Hindlimb muscle (tissue), 1 donor: ENCODE results near the gene WFDC2. TPM values are rescaled to one million over a fixed set of nuclear protein-coding genes. Genes with fewer than 3 reads are reported as not detected.
A peak's percentile ranks its signal among the peaks of the same experiment; 100 is the strongest.
"Not testable (repeated sequence)": the region's sequence is repeated elsewhere in the genome, so short reads cannot be mapped to it uniquely, and the experiment has no call there.

Source experiments
- DNase-seq: peaks from one replicate; pipeline ENCODE4 v3.0.0-alpha.2; 2013
- polyA plus RNA-seq: library from polyadenylated mRNA; unstranded; fragments of 120-200 nt; gene quantifications from one replicate; pipeline ENCODE4 v1.2.1, GENCODE V29; 2013; ENCODE audit not compliant: insufficient read length

The WFDC2 gene
- polyA plus RNA-seq, 1 donor = not detected

DNA sequence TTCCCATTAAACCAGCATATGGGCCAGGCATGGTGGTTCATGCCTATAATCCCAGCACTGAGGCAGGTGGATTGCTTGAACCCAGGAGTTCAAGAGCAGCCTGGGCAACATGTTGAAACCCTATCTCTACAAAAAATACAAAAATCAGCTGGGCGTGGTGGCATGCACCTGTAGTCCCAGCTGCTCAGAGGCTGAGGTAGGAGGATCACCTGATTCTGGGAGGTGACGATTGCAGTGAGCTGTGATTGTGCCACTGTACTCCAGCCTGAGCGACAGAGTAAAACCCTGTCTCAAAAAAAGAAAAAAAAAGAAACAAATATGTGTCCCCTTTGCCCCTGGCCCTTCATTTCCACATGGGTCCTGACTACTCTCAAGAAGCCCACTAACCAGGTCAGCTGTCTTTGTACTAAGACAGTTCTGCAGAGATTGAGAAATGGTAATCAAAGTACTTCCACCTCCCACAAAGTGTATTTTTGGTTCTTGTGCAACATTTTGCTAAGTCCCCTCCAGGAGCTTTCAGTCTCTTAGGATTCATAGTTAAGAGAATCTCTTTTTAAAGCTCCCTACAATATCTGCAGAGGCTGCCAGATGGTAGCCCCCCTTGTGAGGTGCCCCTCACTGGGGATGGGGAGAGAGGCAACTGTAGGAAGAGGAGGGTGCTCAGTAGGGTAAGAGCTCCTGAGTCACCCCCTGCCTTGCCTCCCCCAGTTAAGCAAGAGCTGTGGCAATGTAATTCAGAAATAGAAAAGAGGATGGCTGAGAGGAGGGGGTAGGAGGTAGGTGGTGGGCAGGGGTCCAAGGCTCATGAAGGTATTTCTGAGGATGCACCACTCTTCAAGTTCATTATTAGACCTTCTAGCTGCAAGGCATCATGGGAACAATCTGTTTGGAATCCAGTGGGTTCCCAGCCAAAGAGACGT lies 16.5 kb upstream of the WFDC2 start:
- DNase-seq = no peak

DNA sequence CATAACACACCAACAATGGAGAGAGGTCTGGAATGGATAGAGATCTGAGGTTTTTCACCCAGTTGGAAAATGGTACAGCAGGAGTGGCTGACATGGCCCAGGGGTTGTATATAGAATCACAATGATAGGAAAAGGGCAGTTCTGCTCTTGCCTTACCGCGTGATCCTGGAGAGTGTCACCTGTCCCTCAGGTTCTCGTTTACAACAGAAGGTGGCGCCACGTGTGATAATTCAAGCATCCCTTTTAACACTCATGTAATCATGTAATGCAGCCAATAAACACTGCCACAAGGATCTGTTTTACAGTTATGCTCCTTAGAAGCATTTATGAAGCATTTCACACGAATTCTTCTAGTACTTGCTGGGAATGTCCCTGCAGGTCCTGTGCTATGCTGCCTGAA lies 12.9 kb upstream of the WFDC2 start:
- DNase-seq = no peak

DNA sequence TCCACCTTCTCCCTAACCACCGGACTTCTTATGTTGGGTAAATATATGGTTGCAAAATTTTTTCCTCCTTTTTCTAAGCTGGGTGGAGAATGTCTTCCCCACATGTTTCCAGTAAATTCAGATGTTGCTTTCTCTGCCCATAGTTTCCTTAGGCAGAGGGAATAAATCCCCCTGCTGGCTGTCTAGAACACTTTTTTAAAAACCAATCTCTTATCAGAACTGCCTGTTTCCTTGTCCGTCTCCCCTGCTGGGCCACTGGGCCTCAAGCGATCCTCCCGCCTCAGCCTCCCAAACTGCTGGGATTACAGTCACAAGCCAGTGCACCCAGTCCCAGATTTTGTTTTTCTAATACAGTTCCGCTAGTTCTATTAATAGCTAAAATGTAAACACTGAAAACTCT lies 9.9 kb upstream of the WFDC2 start:
- DNase-seq = no peak

DNA sequence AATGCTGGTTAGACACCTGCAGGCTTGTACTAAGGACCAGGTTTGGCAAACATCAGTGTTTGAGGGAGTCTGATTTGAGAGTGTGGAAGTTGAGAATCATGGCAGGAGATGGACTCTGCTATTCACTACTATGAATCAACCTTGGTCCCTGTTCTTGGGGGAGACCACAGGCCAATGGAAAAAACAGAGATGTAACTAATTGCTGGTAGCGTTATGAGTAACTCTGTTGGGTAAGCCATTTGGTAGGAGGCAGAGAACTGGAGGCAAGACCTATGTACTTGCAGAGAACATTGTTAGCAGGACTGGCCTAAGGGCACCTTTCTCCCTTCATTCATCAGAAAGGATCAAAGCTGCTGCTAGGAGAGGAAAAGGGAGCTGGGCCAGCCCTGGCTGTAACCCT lies 8.3 kb upstream of the WFDC2 start:
- no peak for DNase-seq

DNA sequence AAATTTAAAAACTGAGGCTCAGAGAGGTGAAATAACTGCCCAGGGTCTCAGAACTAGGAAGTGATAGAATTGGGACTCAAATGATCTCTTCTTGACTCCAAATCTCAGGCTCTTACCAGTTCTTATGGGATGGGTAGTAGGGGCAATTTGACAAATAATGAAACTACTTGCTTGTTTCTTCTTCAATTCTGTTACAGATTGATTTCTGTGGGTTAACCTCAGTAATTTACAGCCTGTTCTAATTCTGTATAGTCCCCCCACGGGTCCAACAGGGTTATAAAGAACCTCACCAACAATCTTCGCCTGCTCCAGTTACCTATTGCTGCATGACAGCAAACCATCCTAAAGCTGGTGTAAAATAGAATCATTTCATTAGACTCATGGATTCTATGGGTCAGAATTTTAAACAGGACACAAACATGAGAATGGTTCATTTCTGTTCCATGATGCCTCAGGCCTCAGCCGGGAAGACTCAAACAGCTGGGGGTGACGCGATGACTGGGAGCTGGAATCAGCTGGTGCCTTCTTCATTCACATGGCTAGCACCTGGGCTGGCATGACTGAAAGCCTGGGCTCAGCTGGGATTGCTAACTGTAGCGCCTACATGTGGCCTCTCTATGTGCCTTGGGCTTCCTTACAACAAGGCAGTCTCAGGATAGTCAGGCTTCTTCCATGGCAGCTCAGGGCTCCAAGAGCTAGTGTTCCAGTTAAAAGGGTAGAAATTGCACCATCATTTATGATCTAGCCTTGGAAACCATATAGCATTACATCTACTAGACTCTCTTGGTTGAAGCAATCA lies 6.6 kb upstream of the WFDC2 start:
- DNase-seq = no peak

DNA sequence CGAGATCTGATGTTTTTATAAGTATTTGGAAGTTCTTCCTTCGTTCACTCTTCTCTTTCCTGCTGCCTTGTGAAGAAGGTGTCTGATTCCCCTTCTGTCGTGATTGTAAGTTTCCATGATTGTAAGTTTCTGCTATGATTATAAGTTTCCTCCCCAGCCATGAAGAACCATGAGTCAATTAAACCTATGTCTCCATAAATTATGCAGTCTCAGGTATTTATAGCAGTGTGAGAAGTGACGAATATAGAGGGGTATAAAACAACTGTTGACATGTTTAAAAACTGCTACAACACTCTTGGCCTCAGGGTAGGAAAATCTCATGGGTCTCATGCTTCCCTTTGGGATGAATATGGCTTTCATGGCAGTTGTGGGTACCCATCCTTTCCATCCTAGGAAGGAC lies 5.8 kb upstream of the WFDC2 start:
- DNase-seq = no peak

DNA sequence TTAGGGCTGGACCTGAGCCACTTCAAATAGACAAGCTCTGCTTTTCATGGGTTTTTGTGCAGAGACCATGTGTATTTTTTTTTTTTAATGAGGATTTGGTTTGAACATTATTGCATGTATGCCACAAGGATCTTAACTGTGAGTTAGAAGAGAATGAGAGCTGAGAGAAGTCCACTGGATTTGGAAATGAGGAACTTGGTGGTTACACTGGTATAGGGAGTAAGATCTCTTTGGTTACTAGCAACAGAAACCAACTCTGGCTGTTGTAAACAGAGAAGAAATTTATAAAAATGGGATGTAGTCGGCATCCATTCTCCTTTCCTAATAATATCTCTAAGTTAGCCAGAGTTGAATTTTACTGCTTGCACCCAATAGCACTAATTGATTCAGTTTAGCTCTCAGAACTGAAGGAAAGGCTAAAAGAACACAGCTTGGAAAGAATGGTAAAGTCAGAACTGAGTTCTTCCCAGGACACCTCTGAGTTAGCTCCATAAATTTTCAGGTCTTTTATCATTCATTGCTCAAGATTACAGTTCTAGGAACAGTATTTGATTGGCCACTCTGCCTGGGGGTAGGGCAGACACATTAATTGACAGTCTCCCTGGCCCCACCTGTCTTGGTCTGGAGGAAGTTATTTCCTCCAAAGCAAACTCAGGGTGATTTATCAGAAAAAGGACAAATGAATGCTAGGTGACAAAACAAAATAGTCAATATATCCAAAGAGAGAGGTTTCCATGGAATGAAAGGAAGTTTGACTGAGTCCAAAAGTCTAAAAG lies 3.9 kb upstream of the WFDC2 start:
- DNase-seq = no peak

DNA sequence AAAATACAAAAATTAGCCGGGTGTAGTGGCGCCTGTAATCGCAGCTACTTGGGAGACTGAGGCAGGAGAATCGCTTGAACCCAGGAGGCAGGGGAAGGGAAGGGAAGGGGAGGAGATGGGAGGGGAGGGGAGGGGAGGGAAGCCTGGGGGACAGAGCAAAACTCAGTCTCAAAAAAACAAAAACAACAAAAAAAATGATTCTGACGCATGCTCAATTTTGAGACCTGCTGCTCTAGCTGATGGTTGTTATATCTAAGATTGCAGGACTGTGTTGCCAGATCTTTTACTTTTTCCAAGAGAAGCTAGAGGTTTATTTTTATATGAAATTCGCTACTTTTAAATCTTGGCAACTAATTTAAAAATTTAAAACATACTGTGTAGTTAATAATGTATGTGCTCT lies 2.4 kb upstream of the WFDC2 start:
- DNase-seq = no peak

DNA sequence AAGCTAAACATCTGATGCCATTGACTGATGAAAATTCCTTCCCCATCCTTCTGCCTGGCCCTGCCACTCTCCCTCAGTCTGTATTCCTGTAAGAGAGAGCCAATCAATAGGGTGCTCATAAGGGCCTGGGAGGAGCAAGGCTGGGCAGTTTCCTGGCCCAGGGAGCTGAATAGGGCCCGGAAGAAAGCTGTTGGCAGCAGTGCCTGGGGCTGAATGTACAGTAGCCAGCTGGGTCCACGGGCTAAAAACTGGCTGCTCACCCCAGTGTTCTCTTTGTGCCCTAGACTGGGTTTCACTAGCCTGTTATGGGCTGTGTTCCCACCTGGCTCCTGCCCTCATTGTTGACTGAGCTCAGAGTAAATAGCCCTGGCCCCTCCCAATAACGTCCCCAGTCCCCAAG lies 1.7 kb upstream of the WFDC2 start:
- no peak for DNase-seq

DNA sequence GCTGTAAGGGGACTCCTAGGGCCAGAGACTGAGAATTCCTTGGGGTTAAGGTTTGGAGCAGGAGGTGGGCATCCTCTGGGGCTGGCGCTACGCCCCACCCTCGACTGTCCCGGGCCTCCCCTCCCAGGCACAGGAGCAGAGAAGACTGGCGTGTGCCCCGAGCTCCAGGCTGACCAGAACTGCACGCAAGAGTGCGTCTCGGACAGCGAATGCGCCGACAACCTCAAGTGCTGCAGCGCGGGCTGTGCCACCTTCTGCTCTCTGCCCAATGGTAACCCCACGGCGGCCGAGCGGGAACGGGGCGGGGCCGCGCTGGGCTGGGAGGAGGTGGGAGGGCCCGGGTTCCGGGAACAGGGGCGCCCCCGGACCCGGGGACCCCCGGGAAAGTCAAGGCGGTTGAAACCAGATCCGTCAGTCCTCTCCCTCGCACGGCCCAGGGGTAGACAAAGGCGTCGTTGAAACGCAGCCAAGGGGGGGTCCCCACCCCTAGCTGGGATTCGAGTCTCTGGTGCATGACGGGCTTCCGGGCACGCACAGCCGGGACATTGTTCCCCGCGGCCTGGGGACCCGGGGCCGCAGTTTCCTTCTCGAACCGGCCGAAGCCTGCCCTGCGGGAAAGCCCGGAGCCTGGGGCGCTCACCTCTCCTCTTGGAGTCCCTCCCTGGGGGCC lies 844 bp downstream of the WFDC2 start:
- peak; percentile 22 for DNase-seq

DNA sequence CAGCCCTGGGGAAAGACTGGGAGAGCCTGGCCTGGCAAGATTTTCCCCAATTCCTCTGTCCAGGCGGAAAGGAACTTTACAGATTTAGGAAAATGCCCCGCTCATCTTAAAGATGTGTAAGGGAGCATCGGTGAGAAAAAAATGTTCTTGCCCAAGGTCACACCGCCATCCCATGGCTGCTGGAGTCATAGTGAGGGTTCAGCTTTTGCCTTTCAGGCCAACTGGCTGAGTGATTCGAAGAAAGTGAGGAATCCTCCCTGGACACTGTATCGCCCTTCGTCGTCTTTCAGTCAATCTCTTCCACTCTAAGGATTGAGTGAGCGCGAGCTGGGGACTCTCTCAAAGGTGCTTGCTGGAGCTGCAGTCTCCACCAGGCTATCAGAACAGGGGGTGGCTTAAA lies 1.4 kb downstream of the WFDC2 start:
- DNase-seq = no peak

DNA sequence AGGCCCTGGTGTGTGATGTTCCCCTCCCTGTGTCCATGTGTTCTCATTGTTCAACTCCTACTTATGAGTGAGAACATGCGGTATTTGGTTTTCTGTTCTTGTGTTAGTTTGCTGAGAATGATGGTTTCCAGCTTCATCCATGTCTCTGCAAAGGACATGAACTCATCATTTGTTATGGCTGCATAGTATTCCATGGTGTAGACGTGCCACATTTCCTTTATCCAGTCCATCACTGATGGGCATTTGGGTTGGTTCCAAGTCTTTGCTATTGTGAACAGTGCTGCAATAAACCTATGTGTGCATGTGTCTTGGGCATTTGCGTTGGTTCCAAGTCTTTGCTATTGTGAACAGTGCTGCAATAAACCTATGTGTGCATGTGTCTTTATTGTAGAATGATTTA lies 2.7 kb downstream of the WFDC2 start:
- not testable (repeated sequence) for DNase-seq

DNA sequence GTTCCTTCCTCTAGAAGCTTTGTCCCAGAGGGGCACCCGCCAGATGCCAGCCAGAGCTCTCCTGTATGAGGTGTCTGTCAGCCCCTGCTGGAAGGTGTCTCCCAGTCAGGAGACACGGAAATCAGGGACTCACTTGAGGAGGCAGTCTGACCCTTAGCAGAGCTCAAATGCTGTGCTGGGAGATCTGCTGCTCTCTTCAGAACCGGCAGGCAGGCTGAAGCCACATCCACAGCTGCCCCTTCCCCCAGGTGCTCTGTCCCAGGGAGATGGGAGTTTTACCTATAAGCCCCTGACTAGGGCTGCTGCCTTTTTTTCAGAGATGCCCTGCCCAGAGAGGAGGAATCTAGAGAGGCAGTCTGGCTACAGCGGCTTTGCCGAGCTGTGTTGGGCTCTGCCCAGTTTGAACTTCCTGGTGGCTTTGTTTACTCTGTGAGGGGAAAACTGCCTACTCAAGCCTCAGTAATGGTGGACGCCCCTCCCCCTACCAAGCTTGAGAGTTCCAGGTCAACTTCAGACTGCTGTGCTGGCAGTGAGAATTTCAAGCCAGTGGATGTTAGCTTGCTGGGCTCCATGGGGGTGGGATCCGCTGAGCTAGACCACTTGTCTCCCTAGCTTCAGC lies 8.1 kb downstream of the WFDC2 start:
- not testable (repeated sequence) for DNase-seq

DNA sequence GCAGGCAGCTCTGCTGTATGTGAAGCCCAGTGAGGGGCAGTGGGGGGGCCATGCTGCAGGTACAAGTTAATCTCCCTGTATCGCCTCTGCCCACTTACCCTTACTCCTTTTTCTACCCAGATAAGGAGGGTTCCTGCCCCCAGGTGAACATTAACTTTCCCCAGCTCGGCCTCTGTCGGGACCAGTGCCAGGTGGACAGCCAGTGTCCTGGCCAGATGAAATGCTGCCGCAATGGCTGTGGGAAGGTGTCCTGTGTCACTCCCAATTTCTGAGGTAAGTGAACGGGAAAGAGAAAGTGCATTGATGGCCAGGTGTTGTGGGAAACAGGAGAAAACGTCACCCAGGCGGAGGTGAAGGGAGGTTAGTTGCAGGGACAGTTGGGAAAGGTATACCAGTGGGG lies 10.3 kb downstream of the WFDC2 start:
- no peak for DNase-seq

DNA sequence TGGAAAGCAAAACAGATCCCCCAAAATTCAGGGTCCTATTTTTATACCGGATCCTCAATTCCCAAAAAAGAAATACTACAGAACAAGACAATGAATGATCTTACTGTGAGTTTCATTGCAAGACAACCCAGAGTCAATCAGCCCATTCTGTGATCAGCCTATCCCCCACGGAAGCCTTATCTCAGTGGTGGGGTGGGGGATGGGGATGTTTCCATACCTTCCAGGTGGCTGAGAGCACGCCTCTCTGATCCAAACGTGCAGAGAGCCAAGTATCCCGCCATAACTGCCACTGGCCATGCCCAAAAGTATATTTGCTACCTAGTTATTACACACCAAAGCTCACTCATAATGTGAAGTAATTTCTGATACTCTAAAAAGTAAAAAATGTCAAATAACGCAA lies 15.1 kb downstream of the WFDC2 start:
- no peak for DNase-seq

DNA sequence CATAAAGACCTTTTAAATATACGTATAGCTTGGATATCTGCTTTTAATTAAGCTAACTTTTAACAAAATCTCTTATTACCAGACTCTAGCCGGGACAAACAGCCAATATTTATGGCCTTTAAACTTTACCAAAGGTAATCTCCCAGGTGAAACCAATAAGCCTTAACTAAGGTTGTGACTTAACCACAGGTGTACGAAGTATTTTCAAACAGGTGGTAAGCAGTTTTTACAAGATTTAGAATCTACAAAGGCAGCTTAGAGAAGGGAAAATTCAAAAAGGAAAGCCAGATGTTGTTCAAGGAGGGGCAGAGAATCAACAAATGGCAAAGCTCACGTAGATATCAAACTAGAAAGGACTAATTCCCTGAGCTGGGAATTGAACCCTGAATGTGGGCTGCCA lies 15.8 kb downstream of the WFDC2 start:
- no peak for DNase-seq

DNA sequence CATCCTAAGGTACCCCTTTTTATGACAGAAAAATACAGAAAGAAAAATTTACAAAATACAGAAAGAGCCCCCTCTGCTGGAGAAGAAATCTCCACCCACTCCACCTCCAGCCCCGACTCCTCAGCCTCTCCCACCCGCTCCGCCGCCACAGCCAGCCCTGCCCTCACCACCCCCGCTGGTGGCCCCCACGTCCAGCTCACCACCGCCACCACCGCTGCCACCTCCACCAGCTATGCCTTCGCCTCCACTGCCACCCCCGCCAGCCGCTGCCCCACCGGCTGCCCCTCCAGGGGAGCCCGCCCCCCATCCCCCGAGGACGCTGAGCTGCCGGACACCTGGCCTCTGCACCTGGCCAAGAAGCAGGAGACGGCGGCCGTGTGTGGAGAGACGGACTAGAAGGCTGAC lies 17.7 kb downstream of the WFDC2 start:
- DNase-seq = no peak

DNA sequence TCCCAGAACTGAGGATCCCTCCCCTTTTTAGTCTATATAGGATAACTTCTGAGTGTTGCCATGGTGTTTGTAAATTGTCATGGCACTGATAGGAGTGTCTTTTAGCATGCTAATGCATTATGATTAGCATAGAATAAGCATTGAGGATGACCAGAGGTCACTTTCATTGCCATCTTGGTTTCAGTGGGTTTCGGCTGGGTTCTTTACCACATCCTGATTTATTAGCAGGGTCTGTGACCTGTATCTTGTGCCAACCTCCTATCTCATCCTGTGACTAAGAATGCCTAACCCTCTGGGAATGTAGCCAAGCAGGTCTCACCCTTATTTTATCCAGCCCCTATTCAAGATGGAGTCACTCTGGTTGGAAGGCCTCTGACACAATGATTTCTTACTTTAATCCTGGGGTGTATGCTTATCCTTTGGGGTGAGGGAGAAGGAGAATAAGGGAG lies 19.6 kb downstream of the WFDC2 start:
- no peak for DNase-seq

DNA sequence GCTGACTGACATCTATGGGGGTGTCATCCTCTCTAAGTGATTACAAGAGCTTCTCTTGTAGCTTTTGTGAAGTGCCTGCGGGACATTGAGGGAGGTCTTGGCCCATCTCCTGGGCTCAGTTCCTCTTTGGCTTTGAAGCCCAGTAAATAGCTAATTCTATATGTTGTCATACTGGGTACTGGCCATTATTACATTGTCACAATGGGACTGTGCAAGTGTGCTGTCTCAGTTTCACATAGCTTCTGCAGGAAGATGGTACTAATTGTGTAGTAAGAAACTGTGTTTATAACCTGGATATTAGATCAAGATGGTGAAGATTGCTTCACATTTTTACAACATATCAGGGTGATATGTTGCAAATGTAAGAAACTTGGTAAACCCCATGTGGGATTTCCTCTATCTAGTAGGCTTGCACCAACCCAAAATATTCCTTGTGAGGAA lies 26.0 kb downstream of the WFDC2 start:
- DNase-seq = no peak

DNA sequence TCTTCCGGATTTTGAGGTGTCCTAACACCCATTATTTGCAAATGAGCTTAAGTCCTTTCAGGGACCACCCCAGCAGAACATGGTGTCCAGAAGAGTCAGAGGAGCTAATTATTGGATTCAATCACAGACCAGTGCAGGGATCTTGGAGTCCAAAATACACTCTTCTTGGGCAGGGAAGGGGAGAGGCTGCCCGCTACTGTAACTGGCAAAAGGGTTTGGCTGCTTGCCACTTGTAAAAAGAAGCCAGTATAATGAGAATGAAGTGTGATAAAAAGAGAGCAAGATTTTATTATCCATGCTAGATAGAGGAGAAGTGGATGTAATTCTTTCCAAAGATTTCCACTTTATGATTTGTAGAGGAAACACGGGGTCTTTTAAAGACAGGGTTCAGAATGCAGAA lies 26.6 kb downstream of the WFDC2 start:
- no peak for DNase-seq

DNA sequence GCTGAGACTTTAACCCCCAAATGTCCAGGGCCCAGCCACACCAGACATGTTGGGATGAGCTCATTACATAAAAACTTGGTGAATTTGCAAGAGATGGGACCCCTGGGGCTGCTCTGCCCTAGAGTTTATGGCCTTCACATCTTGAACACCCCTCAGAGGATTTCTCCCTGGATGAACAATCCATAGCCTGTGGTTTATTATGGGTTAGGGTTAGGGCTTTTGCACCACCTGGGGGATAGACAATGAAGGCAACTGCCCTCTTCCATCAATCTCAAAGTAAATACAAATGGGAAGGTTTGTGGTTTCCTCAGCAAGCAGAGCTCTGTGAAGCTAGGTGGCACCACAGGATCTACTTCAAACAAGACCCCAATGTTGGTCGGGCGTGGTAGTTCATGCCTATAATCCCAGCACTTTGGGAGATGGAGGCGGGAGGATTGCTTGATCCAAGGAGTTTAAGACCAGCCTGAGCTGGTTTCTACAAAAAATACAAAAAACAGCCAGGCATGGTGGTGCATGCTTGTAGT lies 28.5 kb downstream of the WFDC2 start:
- DNase-seq = no peak

DNA sequence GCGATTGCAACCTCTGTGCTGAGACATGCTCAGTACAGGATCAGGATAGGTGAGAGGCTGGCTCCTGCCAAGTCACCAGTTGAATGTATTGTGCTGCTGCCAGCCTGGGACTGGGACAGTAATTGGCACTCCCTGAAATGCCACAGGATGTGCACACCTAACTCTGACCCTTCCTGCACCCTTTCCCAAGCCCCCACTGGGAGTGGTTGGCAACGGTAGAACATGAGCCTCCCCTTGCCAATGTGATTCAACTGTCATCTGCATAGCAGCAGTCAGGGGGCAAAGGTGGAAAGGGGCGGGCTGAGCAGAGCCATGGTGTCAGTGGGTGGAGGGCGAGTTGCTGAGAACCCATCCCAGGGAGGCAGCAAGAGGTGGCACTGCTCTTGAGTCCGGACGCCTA lies 30.5 kb downstream of the WFDC2 start:
- no peak for DNase-seq
